DMS153 treated with DMSO at 0.1 percent for 48 hours (cell line): ENCODE results near the gene MRTFB.

ENCODE experiments used
- DNase-seq: peaks from one replicate; lab custom pipeline; 2025; ENCODE audit not compliant: unreplicated experiment; lab: John Stamatoyannopoulos, UW

MRTFB gene

GRCh38 chr16:14223632-14224031 is 152.5 kb downstream of the MRTFB start:
- DNase-seq, result no peak

GRCh38 chr16:14225457-14225856 is 154.3 kb downstream of the MRTFB start:
- no peak for DNase-seq

GRCh38 chr16:14232106-14232864 is 161.2 kb downstream of the MRTFB start:
- no peak for DNase-seq

- DNase-seq, result no peak
Observed at GRCh38 chr16:14236401-14236800, 165.3 kb downstream of the MRTFB start.

GRCh38 chr16:14238756-14239155 is 167.6 kb downstream of the MRTFB start:
- DNase-seq, result no peak

GRCh38 chr16:14239791-14240190 is 168.7 kb downstream of the MRTFB start:
- no peak for DNase-seq

- DNase-seq, result no peak
Observed at GRCh38 chr16:14240219-14240843, 169.2 kb downstream of the MRTFB start.

- DNase-seq, result no peak
Observed at GRCh38 chr16:14240964-14241363, 169.8 kb downstream of the MRTFB start.

GRCh38 chr16:14241631-14242030 is 170.5 kb downstream of the MRTFB start:
- no peak for DNase-seq

GRCh38 chr16:14242769-14243168 is 171.7 kb downstream of the MRTFB start:
- DNase-seq, result no peak

- DNase-seq, result no peak
Observed at GRCh38 chr16:14244196-14245010, 173.3 kb downstream of the MRTFB start.

GRCh38 chr16:14248791-14249190 is 177.7 kb downstream of the MRTFB start:
- DNase-seq, result no peak

GRCh38 chr16:14249291-14250032 is 178.3 kb downstream of the MRTFB start:
- DNase-seq, result peak; percentile 22

- DNase-seq, result no peak
Observed at GRCh38 chr16:14251419-14251818, 180.3 kb downstream of the MRTFB start.

- no peak for DNase-seq
Observed at GRCh38 chr16:14252860-14253259, 181.7 kb downstream of the MRTFB start.

- no peak for DNase-seq
Observed at GRCh38 chr16:14263011-14263410, 191.9 kb downstream of the MRTFB start.

GRCh38 chr16:14263769-14264168 is 192.7 kb downstream of the MRTFB start:
- no peak for DNase-seq

- no peak for DNase-seq
Observed at GRCh38 chr16:14264327-14264943, 193.3 kb downstream of the MRTFB start.

GRCh38 chr16:14268073-14268472 is 197.0 kb downstream of the MRTFB start:
- no peak for DNase-seq

- DNase-seq, result no peak
Observed at GRCh38 chr16:14275934-14276333, 204.8 kb downstream of the MRTFB start.

GRCh38 chr16:14278749-14279148 is 207.6 kb downstream of the MRTFB start:
- no peak for DNase-seq
